Measurements from ENCODE around the gene CKAP5. TPM values are rescaled to one million over a fixed set of nuclear protein-coding genes. Genes with fewer than 3 reads are reported as not detected.

Gene CKAP5
- total RNA-seq, 1 experiment from 2014 or later: 572 TPM

GRCh38 chr11:46705070-46705688 is 140.9 kb downstream of the CKAP5 start:
- TF ChIP-seq EZH2 (IDR thresholded peaks at IDR 0.05; ENCODE audit: borderline replicate concordance, low read depth, low read length, poor library complexity, severe bottlenecking): no peak
- no peak for TF ChIP-seq CTCF (conservative IDR thresholded peaks at IDR 0.05; ENCODE audit: low read depth, low read length)
- intact Hi-C loops (cut with micrococcal nuclease; ENCODE audit: unreplicated experiment): loop anchor here (10.0 kb wide), 1 partner anchor 450 kb away; no protein-coding TSS in a partner anchor
- no peak overlapping the region for H3K4me3 ChIP-seq (ENCODE audit: low read depth, low read length, poor library complexity, severe bottlenecking)
- no peak for DNase-seq (ENCODE audit: low spot score)
- no TSS peak for BruUV-seq (replicated peaks)
- no peak overlapping the region for H3K27ac ChIP-seq (ENCODE audit: low read depth, low read length, poor library complexity, severe bottlenecking)
- CTCF ChIA-PET: no interaction called here
- H3K9me3 ChIP-seq (ENCODE audit: low read depth, low read length, poor library complexity, severe bottlenecking): no peaks in the 10 kb centered on the region
- POLR2A ChIA-PET (ENCODE audit: low non-redundant PET): no interaction called here
- H3K4me1 ChIP-seq (ENCODE audit: insufficient read depth, low read length, poor library complexity, severe bottlenecking): peaks cover 6% of the 10 kb centered on the region
- no peaks in the 10 kb centered on the region for H3K27me3 ChIP-seq (replicated peaks; ENCODE audit: insufficient read depth, low read depth, low read length, poor library complexity)
- peaks cover 45% of the 10 kb centered on the region for H3K36me3 ChIP-seq (ENCODE audit: insufficient read depth, low read length, poor library complexity, severe bottlenecking)

- intact Hi-C loops (cut with micrococcal nuclease; ENCODE audit: unreplicated experiment): loop anchor here (10.0 kb wide), 1 partner anchor 454 kb away; no protein-coding TSS in a partner anchor
- no peaks in the 10 kb centered on the region for H3K9me3 ChIP-seq (ENCODE audit: low read depth, low read length, poor library complexity, severe bottlenecking)
- peak overlapping the region; percentile 65 for H3K4me3 ChIP-seq (ENCODE audit: low read depth, low read length, poor library complexity, severe bottlenecking)
- ChIA-PET CTCF (interaction anchor here (0.6 to 0.9 kb wide), 4 partner anchors 105 to 452 kb away, joined by 3 to 4 read pairs (median 3); no protein-coding TSS in a partner anchor), POLR2A (ENCODE audit: low non-redundant PET) (no interaction called here)
- H3K27ac ChIP-seq (ENCODE audit: low read depth, low read length, poor library complexity, severe bottlenecking): peak overlapping the region; percentile 98
- H3K36me3 ChIP-seq (ENCODE audit: insufficient read depth, low read length, poor library complexity, severe bottlenecking): peaks cover 42% of the 10 kb centered on the region
- no peak for TF ChIP-seq CTCF (conservative IDR thresholded peaks at IDR 0.05; ENCODE audit: low read depth, low read length)
- TF ChIP-seq EZH2 (IDR thresholded peaks at IDR 0.05; ENCODE audit: borderline replicate concordance, low read depth, low read length, poor library complexity, severe bottlenecking): no peak
- TSS peak; percentile 60 for BruUV-seq (replicated peaks)
- peaks cover 6% of the 10 kb centered on the region for H3K4me1 ChIP-seq (ENCODE audit: insufficient read depth, low read length, poor library complexity, severe bottlenecking)
- no peak for DNase-seq (ENCODE audit: low spot score)
- no peaks in the 10 kb centered on the region for H3K27me3 ChIP-seq (replicated peaks; ENCODE audit: insufficient read depth, low read depth, low read length, poor library complexity)
These were observed 144.9 kb downstream of the CKAP5 start for GRCh38 chr11:46701078-46701654.

GRCh38 chr11:46700241-46701077 is 145.6 kb downstream of the CKAP5 start, which contains the start of the genes ARHGAP1 and ZNF408:
TSS of gene ARHGAP1 (minus strand) at chr11:46700619. CDS start at chr11:46696107, 4,512 bp downstream.
TSS of gene ZNF408 (plus strand) at chr11:46701031. CDS start at chr11:46701048, 17 bp downstream.
- H3K9me3 ChIP-seq (ENCODE audit: low read depth, low read length, poor library complexity, severe bottlenecking): no peaks in the 10 kb centered on the region
- CTCF ChIA-PET: interaction anchor here (0.6 to 0.9 kb wide), 4 partner anchors 104 to 453 kb away, joined by 3 to 4 read pairs (median 3); no protein-coding TSS in a partner anchor

More at GRCh38 chr11:46700241-46701077, 145.6 kb downstream of the CKAP5 start, which contains the start of the genes ARHGAP1 and ZNF408:
- BruUV-seq (replicated peaks): no TSS peak
- no peak for TF ChIP-seq EZH2 (IDR thresholded peaks at IDR 0.05; ENCODE audit: borderline replicate concordance, low read depth, low read length, poor library complexity, severe bottlenecking)
- no peak for TF ChIP-seq CTCF (conservative IDR thresholded peaks at IDR 0.05; ENCODE audit: low read depth, low read length)
- peaks cover 6% of the 10 kb centered on the region for H3K4me1 ChIP-seq (ENCODE audit: insufficient read depth, low read length, poor library complexity, severe bottlenecking)
- H3K36me3 ChIP-seq (ENCODE audit: insufficient read depth, low read length, poor library complexity, severe bottlenecking): peaks cover 42% of the 10 kb centered on the region
- H3K4me3 ChIP-seq (ENCODE audit: low read depth, low read length, poor library complexity, severe bottlenecking): peak within 1 kb of the TSS; percentile 65
- DNase-seq (ENCODE audit: low spot score): peak; percentile 100
- intact Hi-C loops (cut with micrococcal nuclease; ENCODE audit: unreplicated experiment): loop anchor here (10.0 kb wide), 1 partner anchor 454 kb away; no protein-coding TSS in a partner anchor
- peak within 1 kb of the TSS; percentile 98 for H3K27ac ChIP-seq (ENCODE audit: low read depth, low read length, poor library complexity, severe bottlenecking)
- H3K27me3 ChIP-seq (replicated peaks; ENCODE audit: insufficient read depth, low read depth, low read length, poor library complexity): no peaks in the 10 kb centered on the region
- POLR2A ChIA-PET (ENCODE audit: low non-redundant PET): interaction anchor here (0.6 to 0.7 kb wide), 3 partner anchors 9 to 821 kb away, joined by 3 to 4 read pairs (median 3); partner anchors contain the start of gene F2
